BJ (cell line): Measurements from ENCODE around the gene ZNF626. TPM values are rescaled to one million over a fixed set of nuclear protein-coding genes. Genes with fewer than 3 reads are reported as not detected.
A peak's percentile ranks its signal among the peaks of the same experiment; 100 is the strongest.
"Not testable (repeated sequence)": the region's sequence is repeated elsewhere in the genome, so short reads cannot be mapped to it uniquely, and the experiment has no call there.

ENCODE experiments used
- CTCF ChIA-PET: fragments of 350-600 bp; formaldehyde crosslinking; extraction: SDS; loops from one replicate; lab custom pipeline; 2021; ENCODE audit warnings: antibody characterized with exemption, inconsistent platforms; lab: Yijun Ruan, JAX
- POLR2A ChIA-PET: fragments of 300-600 bp; sonication (Branson Sonifier 250); formaldehyde crosslinking; extraction: SDS; loops from one replicate; lab custom pipeline; 2021; ENCODE audit warnings: antibody characterized with exemption; lab: Charles Lee
- DNase-seq: peaks from one replicate; pipeline ENCODE4 v3.0.0-alpha.2; 2011; ENCODE audit warnings: low read depth
- H3K27me3 ChIP-seq: 2 replicates; pipeline ENCODE4 v1.6.0; 2011; ENCODE audit warnings: low read length; ENCODE audit not compliant: control insufficient read depth, insufficient read depth
- H3K36me3 ChIP-seq: 2 replicates; pipeline ENCODE4 v1.5.1; 2011; ENCODE audit warnings: low read length; ENCODE audit not compliant: control insufficient read depth, insufficient read depth
- H3K4me3 ChIP-seq: 2 replicates; pipeline ENCODE4 v1.5.1; 2011; ENCODE audit warnings: low read depth, mild to moderate bottlenecking, control low read depth, low read length
- CTCF ChIP-seq: IDR thresholded peaks from 2 replicates; pipeline ENCODE4 v1.5.1; 2011; ENCODE audit warnings: low read depth, mild to moderate bottlenecking, control low read depth, inconsistent platforms, low read length, moderate library complexity; ENCODE audit not compliant: insufficient read depth
- polyA minus RNA-seq: library from RNA; depleted of rRNA, polyadenylated mRNA; stranded (reverse); fragments of >200 nt; gene quantifications from 2 replicates; pipeline ENCODE4 v1.2.3, GENCODE V29; 2011; rRNA and poly(A)+ RNA removed
- polyA plus RNA-seq: library from polyadenylated mRNA; depleted of rRNA; stranded (reverse); fragments of >200 nt; gene quantifications from 2 replicates; pipeline ENCODE4 v1.2.3, GENCODE V29; 2011; rRNA removed

Gene ZNF626
- polyA plus RNA-seq (1.8 and 3.8 TPM in 2 replicates), polyA minus RNA-seq (1.8 and 2.1 TPM in 2 replicates)

- TF ChIP-seq CTCF = no peak
- POLR2A ChIA-PET = no interaction called here
- H3K36me3 ChIP-seq = peaks cover 6% of the 10 kb centered on the region; the same call in 1 of the 2 replicates
- no peaks in the 10 kb centered on the region for H3K27me3 ChIP-seq
- peak; percentile 75 for DNase-seq
- CTCF ChIA-PET = no interaction called here
- H3K4me3 ChIP-seq = peak within 1 kb of the TSS; percentile 83
These were observed at the start of gene ZNF626 for GRCh38 chr19:20661150-20661819. Gene ZNF626 (minus strand): TSS chr19:20661571. CDS start chr19:20661446, 125 bp downstream.

GRCh38 chr19:20669263-20669662 is 7.9 kb upstream of the ZNF626 start:
- ChIA-PET CTCF (no interaction called here), POLR2A (interaction anchor here (0.7 kb wide), 1 partner anchor 660 kb away, joined by 8 read pairs; the partner anchor contains the start of gene ZNF708)
- TF ChIP-seq CTCF = no peak

GRCh38 chr19:20667281-20667680 is 5.9 kb upstream of the ZNF626 start:
- ChIA-PET POLR2A (no interaction called here), CTCF (no interaction called here)
- no peak for TF ChIP-seq CTCF
- H3K27me3 ChIP-seq = no peaks in the 10 kb centered on the region
- DNase-seq = no peak
- no peaks in the 10 kb centered on the region for H3K36me3 ChIP-seq
- no peak overlapping the region for H3K4me3 ChIP-seq

More at GRCh38 chr19:20669263-20669662, 7.9 kb upstream of the ZNF626 start:
- Histone ChIP-seq H3K27me3 (no peaks in the 10 kb centered on the region), H3K4me3 (no peak overlapping the region), H3K36me3 (no peaks in the 10 kb centered on the region)
- DNase-seq = no peak

- POLR2A ChIA-PET = no interaction called here
- TF ChIP-seq CTCF = no peak
- no peak for DNase-seq
- H3K36me3 ChIP-seq = no peaks in the 10 kb centered on the region
- no peaks in the 10 kb centered on the region for H3K27me3 ChIP-seq
- CTCF ChIA-PET = no interaction called here
- H3K4me3 ChIP-seq = no peak overlapping the region
These were observed 3.8 kb upstream of the ZNF626 start for GRCh38 chr19:20664901-20665781.

GRCh38 chr19:20664475-20664874 is 3.1 kb upstream of the ZNF626 start:
- DNase-seq, H3K36me3 ChIP-seq, CTCF ChIA-PET, POLR2A ChIA-PET, H3K4me3 ChIP-seq, H3K27me3 ChIP-seq: not testable (repeated sequence)
